MM.1S (cell line): Measurements from ENCODE around the gene PRPF19.

ENCODE experiments used
- DNase-seq: peaks from one replicate; pipeline ENCODE4 v3.0.0-alpha.2; 2015
- H2AFZ ChIP-seq: fragments of 300-600 bp; sonication (generic); 2 replicates; pipeline ENCODE4 v1.6.0; 2016; ENCODE audit warnings: antibody characterized with exemption, low read length
- H3F3A ChIP-seq: fragments of 300-600 bp; sonication (generic); 2 replicates; pipeline ENCODE4 v1.6.1; 2016; ENCODE audit warnings: mild to moderate bottlenecking, antibody characterized with exemption, low read length, moderate library complexity, mixed read lengths; ENCODE audit not compliant: insufficient read depth
- H3K27ac ChIP-seq: fragments of 300-600 bp; sonication (generic); 2 replicates; pipeline ENCODE4 v1.5.1; 2016; ENCODE audit warnings: mild to moderate bottlenecking, low read length
- H3K27me3 ChIP-seq: fragments of 300-600 bp; sonication (generic); replicated peaks from 2 replicates; pipeline ENCODE4 v1.6.0; 2016; ENCODE audit warnings: low read length; ENCODE audit not compliant: insufficient read depth
- H3K36me3 ChIP-seq: fragments of 300-600 bp; sonication (generic); replicated peaks from 2 replicates; pipeline ENCODE4 v1.6.1; 2016; ENCODE audit warnings: mild to moderate bottlenecking, low read length, mixed read lengths; ENCODE audit not compliant: insufficient read depth
- H3K4me1 ChIP-seq: fragments of 300-600 bp; sonication (generic); 2 replicates; pipeline ENCODE4 v1.6.1; 2016; ENCODE audit warnings: low read length, mixed read lengths
- H3K4me2 ChIP-seq: fragments of 300-600 bp; sonication (generic); 2 replicates; pipeline ENCODE4 v1.6.0; 2016; ENCODE audit warnings: low read depth, low read length
- H3K4me3 ChIP-seq: fragments of 300-600 bp; sonication (generic); 2 replicates; pipeline ENCODE4 v1.5.1; 2016; ENCODE audit warnings: low read length, mixed read lengths
- H3K79me2 ChIP-seq: fragments of 300-600 bp; sonication (generic); 2 replicates; pipeline ENCODE4 v1.6.1; 2016; ENCODE audit warnings: mixed run types, low read length, mixed read lengths
- H3K9ac ChIP-seq: fragments of 300-600 bp; sonication (generic); 2 replicates; pipeline ENCODE4 v1.6.1; 2016; ENCODE audit warnings: low read length, mixed read lengths
- H3K9me2 ChIP-seq: fragments of 300-600 bp; sonication (generic); replicated peaks from 2 replicates; pipeline ENCODE4 v1.6.1; 2016; ENCODE audit warnings: mild to moderate bottlenecking, low read length, mixed read lengths; ENCODE audit not compliant: insufficient read depth
- H3K9me3 ChIP-seq: fragments of 300-600 bp; sonication (generic); replicated peaks from 2 replicates; pipeline ENCODE4 v1.6.1; 2016; ENCODE audit warnings: mild to moderate bottlenecking, low read length, mixed read lengths; ENCODE audit not compliant: insufficient read depth
- H4K20me1 ChIP-seq: fragments of 300-600 bp; sonication (generic); 2 replicates; pipeline ENCODE4 v1.6.1; 2016; ENCODE audit warnings: mild to moderate bottlenecking, low read length, moderate library complexity, mixed read lengths; ENCODE audit not compliant: insufficient read depth
- CTCF ChIP-seq: fragments of 300-600 bp; sonication (generic); IDR thresholded peaks from 2 replicates; pipeline ENCODE4 v1.5.1; 2016; ENCODE audit warnings: antibody characterized with exemption, low read length, mixed read lengths
- EZH2 ChIP-seq: fragments of 300-600 bp; sonication (generic); optimal IDR thresholded peaks from 2 replicates; pipeline ENCODE3; 2017; ENCODE audit warnings: low read depth, mild to moderate bottlenecking, antibody characterized with exemption, low read length, mixed read lengths
- EZH2phosphoT487 ChIP-seq: fragments of 300-600 bp; sonication (generic); IDR thresholded peaks from 2 replicates; pipeline ENCODE4 v1.6.1; 2018; ENCODE audit warnings: antibody characterized with exemption, low read length

Gene PRPF19

GRCh38 chr11:60953781-60954180 lies 47.4 kb upstream of the PRPF19 start:
- Histone ChIP-seq H3K27me3 (0 out of 2 replicates have a peak, but pooled peaks cover 6% of the 10 kb centered on the region), H3K36me3 (no peaks in the 10 kb centered on the region), H3K4me3 (no peak overlapping the region), H3K9ac (no peak overlapping the region), H3K4me1 (peaks cover 8% of the 10 kb centered on the region; the same call in 1 of the 2 replicates), H3K9me2 (no peaks in the 10 kb centered on the region), H3K4me2 (no peak overlapping the region), H3K9me3 (no peaks in the 10 kb centered on the region), H3K79me2 (no peaks in the 10 kb centered on the region), H3F3A (no peaks in the 10 kb centered on the region), H4K20me1 (no peaks in the 10 kb centered on the region), H3K27ac (no peak overlapping the region), H2AFZ (no peak overlapping the region)
- TF ChIP-seq CTCF (no peak), EZH2phosphoT487 (no peak), EZH2 (no peak)
- no peak for DNase-seq

- Histone ChIP-seq H3F3A (no peaks in the 10 kb centered on the region), H3K4me3 (no peak overlapping the region; the same call in 1 of the 2 replicates), H3K27me3 (0 out of 2 replicates have a peak, but pooled peaks cover 6% of the 10 kb centered on the region), H3K36me3 (no peaks in the 10 kb centered on the region), H3K9me3 (no peaks in the 10 kb centered on the region), H3K9ac (peak overlapping the region; percentile 48; the same call in 1 of the 2 replicates), H2AFZ (peak overlapping the region; percentile 79), H3K27ac (no peak overlapping the region), H4K20me1 (no peaks in the 10 kb centered on the region), H3K4me2 (peak overlapping the region; percentile 94; the same call in 1 of the 2 replicates), H3K9me2 (no peaks in the 10 kb centered on the region), H3K79me2 (no peaks in the 10 kb centered on the region), H3K4me1 (peaks cover 8% of the 10 kb centered on the region; the same call in 1 of the 2 replicates)
- no peak for TF ChIP-seq EZH2phosphoT487
- no peak for TF ChIP-seq CTCF
- no peak for TF ChIP-seq EZH2
- no peak for DNase-seq
Measured at GRCh38 chr11:60952742-60953170, 46.4 kb upstream of the PRPF19 start.

GRCh38 chr11:60951904-60952741 lies 45.7 kb upstream of the PRPF19 start, which contains the start of gene SLC15A3:
TSS of gene SLC15A3 (minus strand) at chr11:60952176. CDS start at chr11:60951551, 625 bp downstream.
- Histone ChIP-seq H3K9me3 (no peaks in the 10 kb centered on the region), H3K9ac (peak within 1 kb of the TSS; percentile 48; the same call in 1 of the 2 replicates), H3K4me1 (peaks cover 8% of the 10 kb centered on the region; the same call in 1 of the 2 replicates), H4K20me1 (no peaks in the 10 kb centered on the region), H3F3A (no peaks in the 10 kb centered on the region), H2AFZ (peak within 1 kb of the TSS; percentile 79), H3K4me2 (peak within 1 kb of the TSS; percentile 94), H3K79me2 (no peaks in the 10 kb centered on the region), H3K27me3 (0 out of 2 replicates have a peak, but pooled peaks cover 6% of the 10 kb centered on the region), H3K9me2 (no peaks in the 10 kb centered on the region), H3K4me3 (peak within 1 kb of the TSS; percentile 55), H3K27ac (no peak within 1 kb of the TSS), H3K36me3 (no peaks in the 10 kb centered on the region)
- TF ChIP-seq EZH2, result no peak
- no peak for TF ChIP-seq EZH2phosphoT487
- TF ChIP-seq CTCF, result no peak
- peak; percentile 44 for DNase-seq
